HEK293T (cell line): ENCODE measurements around the gene OR51E2.

Experiments
- CTCF ChIA-PET: fragments of 350-600 bp; formaldehyde crosslinking; extraction: SDS; loops from one replicate; lab custom pipeline; 2021; ENCODE audit warnings: antibody characterized with exemption, inconsistent platforms; lab: Yijun Ruan, JAX
- POLR2A ChIA-PET: fragments of 350-600 bp; formaldehyde crosslinking; extraction: SDS; loops from one replicate; lab custom pipeline; 2020; ENCODE audit warnings: antibody characterized with exemption, inconsistent platforms; lab: Yijun Ruan, JAX
- DNase-seq: peaks from one replicate; pipeline ENCODE4 v3.0.0; 2012; ENCODE audit warnings: mixed read lengths; ENCODE audit errors: extremely low spot score
- ARNT ChIP-seq: fragments of 450-650 bp; IDR thresholded peaks from 2 replicates; pipeline ENCODE4 v1.6.1; 2017; ENCODE audit warnings: mild to moderate bottlenecking
- BHLHE40 ChIP-seq: fragments of 450-650 bp; IDR thresholded peaks from 2 replicates; pipeline ENCODE4 v1.6.1; 2016; ENCODE audit warnings: mild to moderate bottlenecking, moderate library complexity, borderline replicate concordance
- CTBP1 ChIP-seq: fragments of 450-650 bp; IDR thresholded peaks from 2 replicates; pipeline ENCODE4 v1.6.1; 2016; ENCODE audit warnings: borderline replicate concordance
- ELF4 ChIP-seq: fragments of 450-650 bp; IDR thresholded peaks from 2 replicates; pipeline ENCODE4 v1.6.1; 2017; ENCODE audit warnings: antibody characterized with exemption
- FOXA1 ChIP-seq: fragments of 450-650 bp; IDR thresholded peaks from 2 replicates; pipeline ENCODE4 v1.6.1; 2016; ENCODE audit warnings: mild to moderate bottlenecking
- FOXK2 ChIP-seq: fragments of 450-650 bp; IDR thresholded peaks from 2 replicates; pipeline ENCODE4 v1.6.1; 2016; ENCODE audit warnings: mild to moderate bottlenecking
- FOXM1 ChIP-seq: fragments of 450-650 bp; IDR thresholded peaks from 2 replicates; pipeline ENCODE4 v1.6.1; 2017; ENCODE audit warnings: mild to moderate bottlenecking, borderline replicate concordance
- HDGF ChIP-seq: fragments of 450-650 bp; IDR thresholded peaks from 2 replicates; pipeline ENCODE4 v1.6.1; 2017; ENCODE audit warnings: antibody characterized with exemption, borderline replicate concordance
- L3MBTL2 ChIP-seq: fragments of 450-650 bp; conservative IDR thresholded peaks from 2 replicates; pipeline ENCODE4 v1.6.1; 2016; ENCODE audit warnings: mild to moderate bottlenecking
- LEF1 ChIP-seq: fragments of 450-650 bp; IDR thresholded peaks from 2 replicates; pipeline ENCODE4 v1.6.1; 2017; ENCODE audit warnings: mild to moderate bottlenecking, borderline replicate concordance
- NFRKB ChIP-seq: fragments of 450-650 bp; IDR thresholded peaks from 2 replicates; pipeline ENCODE4 v1.6.1; 2016; ENCODE audit warnings: mild to moderate bottlenecking, moderate library complexity
- SP1 ChIP-seq: fragments of 450-650 bp; IDR thresholded peaks from 2 replicates; pipeline ENCODE4 v1.6.1; 2017
- SUZ12 ChIP-seq: fragments of 450-650 bp; IDR thresholded peaks from 2 replicates; pipeline ENCODE4 v1.6.1; 2016; ENCODE audit warnings: mild to moderate bottlenecking
- TARDBP ChIP-seq: fragments of 450-650 bp; IDR thresholded peaks from 2 replicates; pipeline ENCODE4 v1.6.1; 2016
- ZNF384 ChIP-seq: fragments of 450-650 bp; IDR thresholded peaks from 2 replicates; pipeline ENCODE4 v1.6.1; 2016
- TF ChIP-seq, protein P1 (sequence below): fragments of 450-650 bp; IDR thresholded peaks from 2 replicates; pipeline ENCODE4 v1.6.1; 2016

OR51E2 gene

GRCh38 chr11:4647766-4648165 lies 49.9 kb downstream of the OR51E2 start:
- CTCF ChIA-PET: interaction anchor here (2.1 kb wide), 1 partner anchor 11 kb away, joined by 5 read pairs; the partner anchor contains the start of gene OR51D1
- no peak for TF ChIP-seq TARDBP
- TF ChIP-seq ELF4: no peak
- no peak for TF ChIP-seq FOXA1
- TF ChIP-seq FOXM1: no peak
- TF ChIP-seq SP1: no peak
- no peak for TF ChIP-seq ZNF384
- TF ChIP-seq LEF1: no peak
- TF ChIP-seq NFRKB: no peak
- TF ChIP-seq FOXK2: no peak
- no peak for DNase-seq
- POLR2A ChIA-PET: no interaction called here

- POLR2A ChIA-PET: no interaction called here
- CTCF ChIA-PET: interaction anchor here (2.1 kb wide), 1 partner anchor 9 kb away, joined by 5 read pairs; the partner anchor contains the start of gene OR51D1
- no peak for TF ChIP-seq SUZ12
- TF ChIP-seq ELF4: no peak
- no peak for TF ChIP-seq ZNF384
- no peak for TF ChIP-seq LEF1
- TF ChIP-seq NFRKB: no peak
- TF ChIP-seq CTBP1: no peak
- no peak for TF ChIP-seq FOXK2
- TF ChIP-seq L3MBTL2: no peak
- TF ChIP-seq BHLHE40: no peak
- TF ChIP-seq SP1: no peak
- no peak for TF ChIP-seq FOXM1
- TF ChIP-seq HDGF: no peak
- TF ChIP-seq, protein P1, sequence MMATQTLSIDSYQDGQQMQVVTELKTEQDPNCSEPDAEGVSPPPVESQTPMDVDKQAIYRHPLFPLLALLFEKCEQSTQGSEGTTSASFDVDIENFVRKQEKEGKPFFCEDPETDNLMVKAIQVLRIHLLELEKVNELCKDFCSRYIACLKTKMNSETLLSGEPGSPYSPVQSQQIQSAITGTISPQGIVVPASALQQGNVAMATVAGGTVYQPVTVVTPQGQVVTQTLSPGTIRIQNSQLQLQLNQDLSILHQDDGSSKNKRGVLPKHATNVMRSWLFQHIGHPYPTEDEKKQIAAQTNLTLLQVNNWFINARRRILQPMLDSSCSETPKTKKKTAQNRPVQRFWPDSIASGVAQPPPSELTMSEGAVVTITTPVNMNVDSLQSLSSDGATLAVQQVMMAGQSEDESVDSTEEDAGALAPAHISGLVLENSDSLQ: no peak
- TF ChIP-seq FOXA1: no peak
- no peak for TF ChIP-seq TARDBP
- no peak for TF ChIP-seq ARNT
- no peak for DNase-seq
These were observed 51.7 kb downstream of the OR51E2 start for GRCh38 chr11:4645974-4646373.

DNA sequence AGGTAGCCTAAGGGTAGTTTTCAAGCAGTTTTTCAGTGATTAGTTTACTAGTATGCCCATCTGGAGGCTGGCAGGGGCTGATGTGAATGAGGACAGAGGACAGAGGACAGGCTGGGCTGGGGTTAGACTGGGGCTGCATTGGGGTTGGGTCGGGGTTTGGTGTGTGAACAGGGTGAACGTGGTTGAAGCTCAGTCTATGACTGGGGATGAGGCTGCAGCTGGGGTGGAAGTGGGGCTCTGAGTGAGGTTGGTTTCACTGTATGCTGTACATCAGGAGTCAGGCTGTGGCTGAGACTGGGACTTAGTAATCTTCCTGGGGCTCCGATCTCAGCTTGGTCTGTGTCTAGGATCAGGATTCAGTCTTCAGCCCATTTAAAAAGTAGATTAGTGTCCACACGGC lies 53.4 kb downstream of the OR51E2 start:
- TF ChIP-seq TARDBP (no peak), FOXA1 (no peak), ARNT (no peak), LEF1 (no peak), SP1 (no peak), FOXM1 (no peak), SUZ12 (no peak), CTBP1 (no peak), NFRKB (no peak), L3MBTL2 (no peak), FOXK2 (no peak), HDGF (no peak), ZNF384 (no peak), ELF4 (no peak), BHLHE40 (no peak)
- TF ChIP-seq, protein P1: no peak
- DNase-seq: no peak
- ChIA-PET POLR2A (no interaction called here), CTCF (no interaction called here)

DNA sequence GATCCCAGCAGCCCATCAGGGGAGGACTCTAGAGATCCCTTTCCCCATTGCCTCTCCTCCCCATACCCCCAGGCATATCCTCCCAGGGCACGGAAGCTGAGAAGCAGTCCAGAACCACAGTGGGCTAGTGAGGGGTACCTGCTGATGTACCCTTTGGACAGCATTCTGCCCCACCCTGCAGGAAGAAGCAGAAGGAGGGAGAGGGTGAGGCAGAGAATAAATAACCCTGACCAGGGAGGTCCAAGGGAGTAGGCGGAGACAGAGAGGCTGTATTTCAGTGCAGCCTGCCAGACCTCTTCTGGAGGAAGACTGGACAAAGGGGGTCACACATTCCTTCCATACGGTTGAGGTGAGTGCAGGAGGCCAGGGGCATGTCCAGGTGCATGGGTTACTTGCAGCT lies 54.0 kb downstream of the OR51E2 start, which contains the start of gene OR51E1:
Gene OR51E1 (plus strand): TSS at position 301 of the 400 bp plus-strand sequence. CDS start 8,545 bp downstream, outside the sequence.
- ChIA-PET POLR2A (no interaction called here), CTCF (no interaction called here)
- DNase-seq: no peak
- TF ChIP-seq FOXA1 (no peak), LEF1 (no peak), ELF4 (no peak), BHLHE40 (no peak), HDGF (no peak), ARNT (no peak), NFRKB (no peak), SP1 (no peak), TARDBP (no peak), FOXK2 (no peak), SUZ12 (no peak), L3MBTL2 (no peak)

GRCh38 chr11:4643076-4643475 lies 54.6 kb downstream of the OR51E2 start:
- no peak for DNase-seq
- TF ChIP-seq ZNF384: no peak
- TF ChIP-seq HDGF: no peak
- TF ChIP-seq CTBP1: no peak
- no peak for TF ChIP-seq SP1
- TF ChIP-seq ELF4: no peak
- TF ChIP-seq BHLHE40: no peak
- no peak for TF ChIP-seq TARDBP
- no peak for TF ChIP-seq NFRKB
- no peak for TF ChIP-seq LEF1
- no peak for TF ChIP-seq FOXA1
- TF ChIP-seq SUZ12: no peak
- no peak for TF ChIP-seq ARNT
- no peak for TF ChIP-seq FOXK2
- TF ChIP-seq, protein P1: no peak
- TF ChIP-seq FOXM1: no peak
- no peak for TF ChIP-seq L3MBTL2
- CTCF ChIA-PET: no interaction called here
- POLR2A ChIA-PET: no interaction called here

GRCh38 chr11:4642043-4642442 lies 55.6 kb downstream of the OR51E2 start:
- no peak for DNase-seq
- TF ChIP-seq ELF4 (no peak), FOXA1 (no peak), NFRKB (no peak), SUZ12 (no peak), SP1 (no peak), BHLHE40 (no peak), ZNF384 (no peak), CTBP1 (no peak), FOXM1 (no peak), L3MBTL2 (no peak), LEF1 (no peak), TARDBP (no peak)
- CTCF ChIA-PET: no interaction called here
- POLR2A ChIA-PET: no interaction called here

GRCh38 chr11:4641501-4641900 lies 56.2 kb downstream of the OR51E2 start:
- POLR2A ChIA-PET: no interaction called here
- no peak for DNase-seq
- CTCF ChIA-PET: no interaction called here
- TF ChIP-seq HDGF (no peak), ARNT (no peak)
